Measurements from ENCODE around the gene OTUB1. TPM values are rescaled to one million over a fixed set of nuclear protein-coding genes. Genes with fewer than 3 reads are reported as not detected.

OTUB1 gene
- total and polyA plus RNA-seq, 4 donors = 37.0 to 67.9 (median 39.9) TPM

GRCh38 chr11:64034411-64034811 is 48.2 kb downstream of the OTUB1 start:
- no peaks in the 10 kb centered on the region for H3K36me3 ChIP-seq (ENCODE audit: control insufficient read depth in 1 of 2, insufficient read depth in 2 of 2, low read length in 1 of 2)
- no peak for ATAC-seq (ENCODE audit: low FRiP score)
- intact Hi-C loops (cut with DNase I) = no loop called here
- H3K27ac ChIP-seq (ENCODE audit: low read depth in 1 of 2, low read length in 2 of 2) = no peak overlapping the region
- no peaks in the 10 kb centered on the region for H3K27me3 ChIP-seq (ENCODE audit: control insufficient read depth in 1 of 2, insufficient read depth in 2 of 2, low read length in 1 of 2)
- 86% methylated on average over 9 of the region's 9 CpGs for WGBS, 2 donors
- no peaks in the 10 kb centered on the region for H3K9me3 ChIP-seq (ENCODE audit: control insufficient read depth, low read length)
- no peak for DNase-seq
- no peaks in the 10 kb centered on the region for H3K4me1 ChIP-seq (ENCODE audit: control insufficient read depth in 1 of 2, insufficient read depth in 2 of 2, low read length in 2 of 2)
- H3K4me3 ChIP-seq (ENCODE audit: low read length in 2 of 2) = no peak overlapping the region

GRCh38 chr11:64035081-64035524 is 48.9 kb downstream of the OTUB1 start:
- H3K36me3 ChIP-seq (ENCODE audit: control insufficient read depth in 1 of 2, insufficient read depth in 2 of 2, low read length in 1 of 2) = no peaks in the 10 kb centered on the region

GRCh38 chr11:64035576-64035975 is 49.3 kb downstream of the OTUB1 start, which contains the start of gene FLRT1:
Gene FLRT1 (plus strand): TSS chr11:64035931. CDS start chr11:64116268, 80,337 bp downstream.
- intact Hi-C loops (cut with DNase I) = no loop called here
- Histone ChIP-seq H3K9me3 (ENCODE audit: control insufficient read depth, low read length) (no peaks in the 10 kb centered on the region), H3K36me3 (ENCODE audit: control insufficient read depth in 1 of 2, insufficient read depth in 2 of 2, low read length in 1 of 2) (no peaks in the 10 kb centered on the region), H3K27ac (ENCODE audit: low read depth in 1 of 2, low read length in 2 of 2) (no peak within 1 kb of the TSS), H3K27me3 (ENCODE audit: control insufficient read depth in 1 of 2, insufficient read depth in 2 of 2, low read length in 1 of 2) (no peaks in the 10 kb centered on the region), H3K4me3 (ENCODE audit: low read length in 2 of 2) (peak within 1 kb of the TSS; percentile 21 to 48), H3K4me1 (ENCODE audit: control insufficient read depth in 1 of 2, insufficient read depth in 2 of 2, low read length in 2 of 2) (no peaks in the 10 kb centered on the region)
- 1 to 2% methylated on average over 13 to 59 of the region's 64 CpGs for WGBS, 2 donors
- DNase-seq (no peak), ATAC-seq (ENCODE audit: low FRiP score) (no peak)

More at GRCh38 chr11:64035081-64035524, 48.9 kb downstream of the OTUB1 start:
- intact Hi-C loops (cut with DNase I) = no loop called here
- Histone ChIP-seq H3K27ac (ENCODE audit: low read depth in 1 of 2, low read length in 2 of 2) (no peak overlapping the region), H3K9me3 (ENCODE audit: control insufficient read depth, low read length) (no peaks in the 10 kb centered on the region), H3K4me3 (ENCODE audit: low read length in 2 of 2) (no peak overlapping the region), H3K4me1 (ENCODE audit: control insufficient read depth in 1 of 2, insufficient read depth in 2 of 2, low read length in 2 of 2) (no peaks in the 10 kb centered on the region), H3K27me3 (ENCODE audit: control insufficient read depth in 1 of 2, insufficient read depth in 2 of 2, low read length in 1 of 2) (no peaks in the 10 kb centered on the region)
- ATAC-seq (ENCODE audit: low FRiP score) (no peak), DNase-seq (no peak)
- WGBS, 2 donors = 19 to 21% methylated on average over 11 to 17 of the region's 17 CpGs

DNA sequence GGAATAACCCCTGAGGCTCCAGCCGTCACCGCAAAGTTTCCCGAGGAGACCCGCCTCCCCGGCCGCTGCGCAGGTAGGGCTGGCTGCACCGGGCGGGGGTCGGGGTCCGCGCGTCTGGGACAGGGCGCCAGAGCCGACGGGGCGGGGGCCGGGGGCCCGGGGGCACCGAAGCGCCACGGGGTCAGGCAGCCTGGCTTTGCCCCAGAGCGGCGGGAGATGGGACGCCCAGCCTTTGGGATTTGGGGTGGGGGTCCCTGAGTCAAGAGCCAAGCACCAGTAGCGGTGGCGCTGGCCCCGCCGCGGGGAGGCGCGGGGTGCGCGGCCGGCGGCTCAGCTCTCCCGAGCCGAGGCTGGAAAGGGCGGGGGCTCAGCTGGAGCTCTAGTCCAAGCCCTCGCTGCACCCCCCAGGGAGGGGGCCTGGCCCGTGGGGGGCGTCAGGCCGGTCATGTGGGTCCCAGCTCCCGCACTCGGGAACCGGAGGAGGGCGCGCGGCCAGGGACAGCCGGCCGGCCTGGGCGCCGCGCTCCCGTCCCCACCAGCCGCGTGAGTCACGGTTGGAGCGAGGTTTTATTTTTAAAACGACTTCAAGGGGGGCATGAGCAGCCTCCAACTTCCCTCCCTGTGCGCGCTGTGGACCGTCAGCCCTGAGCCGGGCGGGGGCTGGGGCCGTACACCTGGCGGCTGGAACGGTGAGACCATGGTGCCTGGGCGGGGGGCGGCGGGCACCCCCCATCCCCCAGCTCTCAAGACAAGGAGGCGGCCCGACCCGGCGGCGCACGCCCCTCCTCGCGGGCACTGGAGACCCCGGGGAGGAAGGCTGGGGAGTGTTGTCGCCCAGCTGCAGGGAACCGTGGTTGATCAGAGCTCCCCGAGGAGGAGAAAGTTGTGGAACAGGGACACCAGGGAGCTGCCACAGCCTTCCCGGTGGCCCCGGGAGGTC is 50.1 kb downstream of the OTUB1 start:
- Histone ChIP-seq H3K4me3 (ENCODE audit: low read length in 2 of 2) (peak overlapping the region; percentile 21 to 48), H3K36me3 (ENCODE audit: control insufficient read depth in 1 of 2, insufficient read depth in 2 of 2, low read length in 1 of 2) (no peaks in the 10 kb centered on the region), H3K27ac (ENCODE audit: low read depth in 1 of 2, low read length in 2 of 2) (no peak overlapping the region), H3K9me3 (ENCODE audit: control insufficient read depth, low read length) (no peaks in the 10 kb centered on the region), H3K27me3 (ENCODE audit: control insufficient read depth in 1 of 2, insufficient read depth in 2 of 2, low read length in 1 of 2) (no peaks in the 10 kb centered on the region), H3K4me1 (ENCODE audit: control insufficient read depth in 1 of 2, insufficient read depth in 2 of 2, low read length in 2 of 2) (no peaks in the 10 kb centered on the region)
- 3% methylated on average over 77 to 85 of the region's 85 CpGs for WGBS, 2 donors
- DNase-seq (peak in 1 of 2 donors; percentile 87), ATAC-seq (ENCODE audit: low FRiP score) (peak; percentile 61)
- intact Hi-C loops (cut with DNase I) = no loop called here

GRCh38 chr11:64037027-64037634 is 50.9 kb downstream of the OTUB1 start:
- Histone ChIP-seq H3K27me3 (ENCODE audit: control insufficient read depth in 1 of 2, insufficient read depth in 2 of 2, low read length in 1 of 2) (no peaks in the 10 kb centered on the region), H3K4me3 (ENCODE audit: low read length in 2 of 2) (no peak overlapping the region), H3K27ac (ENCODE audit: low read depth in 1 of 2, low read length in 2 of 2) (no peak overlapping the region), H3K9me3 (ENCODE audit: control insufficient read depth, low read length) (no peaks in the 10 kb centered on the region), H3K36me3 (ENCODE audit: control insufficient read depth in 1 of 2, insufficient read depth in 2 of 2, low read length in 1 of 2) (no peaks in the 10 kb centered on the region), H3K4me1 (ENCODE audit: control insufficient read depth in 1 of 2, insufficient read depth in 2 of 2, low read length in 2 of 2) (no peaks in the 10 kb centered on the region)
- intact Hi-C loops (cut with DNase I) = no loop called here
- DNase-seq (no peak), ATAC-seq (ENCODE audit: low FRiP score) (no peak)
- 64 to 69% methylated on average over 23 of the region's 23 CpGs for WGBS, 2 donors

- Histone ChIP-seq H3K4me3 (ENCODE audit: low read length in 2 of 2) (no peak overlapping the region), H3K9me3 (ENCODE audit: control insufficient read depth, low read length) (no peaks in the 10 kb centered on the region), H3K36me3 (ENCODE audit: control insufficient read depth in 1 of 2, insufficient read depth in 2 of 2, low read length in 1 of 2) (no peaks in the 10 kb centered on the region), H3K4me1 (ENCODE audit: control insufficient read depth in 1 of 2, insufficient read depth in 2 of 2, low read length in 2 of 2) (no peaks in the 10 kb centered on the region), H3K27ac (ENCODE audit: low read depth in 1 of 2, low read length in 2 of 2) (no peak overlapping the region), H3K27me3 (ENCODE audit: control insufficient read depth in 1 of 2, insufficient read depth in 2 of 2, low read length in 1 of 2) (no peaks in the 10 kb centered on the region)
- WGBS, 2 donors = 94 to 100% methylated on average over 4 of the region's 4 CpGs
- intact Hi-C loops (cut with DNase I) = no loop called here
- no peak for ATAC-seq (ENCODE audit: low FRiP score)
- no peak for DNase-seq
Observed at GRCh38 chr11:64038500-64038899, 52.3 kb downstream of the OTUB1 start.

DNA sequence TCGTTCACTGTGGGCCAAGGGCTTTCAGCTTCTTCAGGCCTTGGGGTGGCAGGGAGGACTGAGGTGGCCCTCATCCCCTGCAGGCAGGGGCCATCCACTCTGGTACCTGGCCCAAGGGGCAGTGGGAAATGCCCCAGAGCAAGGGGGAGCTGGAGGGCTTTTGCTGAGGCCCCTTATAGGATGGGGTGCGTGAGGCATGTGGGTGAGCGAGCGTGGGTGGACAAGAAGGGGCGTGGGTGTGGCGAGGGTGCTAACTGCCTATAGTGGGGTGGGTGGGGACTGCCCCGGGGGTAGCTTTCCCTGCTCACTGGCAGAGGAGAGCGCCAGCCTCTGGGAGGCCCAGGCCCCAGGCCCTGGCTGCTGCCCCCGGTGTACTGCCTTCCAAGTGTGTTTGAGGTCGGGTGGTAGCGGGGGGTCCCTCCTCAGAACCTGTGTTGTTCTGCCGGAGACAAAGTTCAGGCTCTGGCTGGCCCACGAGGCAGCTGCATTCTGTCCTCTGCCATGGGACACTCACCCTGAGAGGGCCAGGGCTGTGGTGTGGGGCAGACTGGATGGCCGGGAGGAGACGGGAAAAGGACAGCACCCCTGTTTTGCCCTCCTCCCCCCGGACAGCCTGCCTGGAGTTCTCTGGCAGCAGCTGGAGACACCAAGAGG is 52.9 kb downstream of the OTUB1 start:
- intact Hi-C loops (cut with DNase I) = no loop called here

GRCh38 chr11:64040684-64041322 is 54.6 kb downstream of the OTUB1 start:
- ATAC-seq (ENCODE audit: low FRiP score) = no peak
- H3K27ac ChIP-seq (ENCODE audit: low read depth in 1 of 2, low read length in 2 of 2) = no peak overlapping the region

More for the DNA sequence above, 52.9 kb downstream of the OTUB1 start:
- Histone ChIP-seq H3K4me3 (ENCODE audit: low read length in 2 of 2) (no peak overlapping the region), H3K36me3 (ENCODE audit: control insufficient read depth in 1 of 2, insufficient read depth in 2 of 2, low read length in 1 of 2) (no peaks in the 10 kb centered on the region), H3K9me3 (ENCODE audit: control insufficient read depth, low read length) (no peaks in the 10 kb centered on the region), H3K27me3 (ENCODE audit: control insufficient read depth in 1 of 2, insufficient read depth in 2 of 2, low read length in 1 of 2) (no peaks in the 10 kb centered on the region), H3K27ac (ENCODE audit: low read depth in 1 of 2, low read length in 2 of 2) (no peak overlapping the region), H3K4me1 (ENCODE audit: control insufficient read depth in 1 of 2, insufficient read depth in 2 of 2, low read length in 2 of 2) (no peaks in the 10 kb centered on the region)
- 89% methylated on average over 16 of the region's 16 CpGs for WGBS, 2 donors
- ATAC-seq (ENCODE audit: low FRiP score) (no peak), DNase-seq (no peak)

More at GRCh38 chr11:64040684-64041322, 54.6 kb downstream of the OTUB1 start:
- no peaks in the 10 kb centered on the region for H3K36me3 ChIP-seq (ENCODE audit: control insufficient read depth in 1 of 2, insufficient read depth in 2 of 2, low read length in 1 of 2)
- no peaks in the 10 kb centered on the region for H3K4me1 ChIP-seq (ENCODE audit: control insufficient read depth in 1 of 2, insufficient read depth in 2 of 2, low read length in 2 of 2)
- DNase-seq = no peak
- H3K9me3 ChIP-seq (ENCODE audit: control insufficient read depth, low read length) = no peaks in the 10 kb centered on the region
- intact Hi-C loops (cut with DNase I) = no loop called here
- H3K4me3 ChIP-seq (ENCODE audit: low read length in 2 of 2) = no peak overlapping the region
- WGBS, 2 donors = 71% methylated on average over 20 of the region's 20 CpGs
- H3K27me3 ChIP-seq (ENCODE audit: control insufficient read depth in 1 of 2, insufficient read depth in 2 of 2, low read length in 1 of 2) = no peaks in the 10 kb centered on the region
